GM21825 (cell line): ENCODE data around the gene ARL13B.
"Not testable (repeated sequence)": the region's sequence is repeated elsewhere in the genome, so short reads cannot be mapped to it uniquely, and the experiment has no call there.

Experiments used
- ATAC-seq: cut with Tn5 transposase; IDR thresholded peaks from one replicate; pipeline ENCODE4 v1.9.1; 2021; ENCODE audit warnings: mild to moderate bottlenecking, moderate library complexity; ENCODE audit not compliant: unreplicated experiment

The ARL13B gene

GRCh38 chr3:93994056-93994455, 14.1 kb downstream of the ARL13B start:
- ATAC-seq = no peak

- no peak for ATAC-seq
Observed at GRCh38 chr3:94001191-94001590, 21.2 kb downstream of the ARL13B start.

- no peak for ATAC-seq
Observed at GRCh38 chr3:94001827-94002495, 22.0 kb downstream of the ARL13B start.

DNA sequence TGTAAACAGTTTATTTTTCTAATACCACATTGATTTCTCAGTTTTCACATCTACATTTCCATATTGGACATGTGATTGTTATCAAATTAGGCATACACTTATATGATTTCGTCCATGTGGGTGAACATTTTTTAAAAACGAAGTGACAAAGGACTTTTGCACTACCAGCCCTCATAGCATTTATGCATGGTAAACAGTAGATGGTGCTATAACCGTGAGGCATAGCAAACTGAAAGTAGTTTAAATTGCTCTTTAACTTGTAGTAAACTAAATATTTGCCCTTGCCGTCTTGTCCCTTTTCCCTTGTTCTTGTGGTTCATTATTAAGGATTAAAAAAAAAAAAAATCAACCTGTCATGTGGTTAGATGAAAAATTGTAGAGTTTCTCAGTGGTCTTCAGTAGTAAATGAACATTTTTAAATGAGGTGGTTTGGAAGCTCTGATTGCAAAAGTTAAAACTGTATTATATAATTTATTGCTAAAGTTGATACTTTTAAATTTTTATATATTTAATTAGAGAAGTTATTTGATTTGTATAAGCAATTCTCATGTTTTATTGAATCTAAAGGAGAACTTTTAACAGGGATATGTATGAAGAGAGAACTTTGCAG, 24.5 kb downstream of the ARL13B start:
- peak; percentile 91 for ATAC-seq

GRCh38 chr3:94008253-94008652, 28.3 kb downstream of the ARL13B start:
- ATAC-seq = no peak

DNA sequence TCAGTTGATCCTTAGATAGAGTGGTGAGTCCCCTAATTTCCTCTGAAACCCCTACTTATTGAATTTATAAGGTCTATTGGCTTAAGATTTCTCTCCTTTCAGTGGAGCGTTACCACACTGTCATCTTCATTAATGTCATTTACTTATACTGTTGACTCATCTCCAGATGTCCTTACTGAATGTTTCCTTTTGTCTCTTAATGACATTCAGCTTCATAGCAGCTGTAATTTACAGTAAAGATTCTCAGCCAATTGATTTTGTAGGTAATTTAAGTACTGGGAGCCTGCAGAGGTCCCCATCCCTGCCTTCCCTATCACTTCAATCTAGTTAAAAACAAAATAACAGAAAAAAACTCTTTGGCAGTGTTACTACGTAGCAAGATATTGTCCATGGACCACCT, 29.7 kb downstream of the ARL13B start:
- no peak for ATAC-seq

DNA sequence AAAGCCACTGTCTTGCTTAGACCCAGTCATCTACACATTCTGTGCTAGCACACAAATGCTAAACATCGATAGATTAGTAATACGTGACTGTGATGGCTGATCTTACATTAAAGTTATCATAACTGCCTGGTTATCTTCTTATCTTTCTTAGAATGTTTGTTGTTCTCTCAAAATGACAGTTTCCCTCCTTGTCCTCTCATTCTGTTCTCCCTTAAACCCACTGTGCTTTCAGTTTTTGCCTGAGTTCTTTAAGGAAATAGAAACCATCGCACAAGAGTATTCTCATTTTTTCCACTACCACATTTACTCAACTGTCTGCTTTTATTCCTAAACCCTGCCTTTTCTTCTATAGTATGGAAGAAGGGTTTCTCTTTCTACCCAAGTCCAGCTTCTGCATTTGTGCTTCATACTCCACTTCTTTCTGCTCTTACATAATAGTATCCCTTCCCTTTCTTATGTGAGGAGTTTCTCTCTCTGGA, 31.3 kb downstream of the ARL13B start:
- ATAC-seq = no peak

GRCh38 chr3:94012185-94012584, 32.2 kb downstream of the ARL13B start:
- no peak for ATAC-seq

DNA sequence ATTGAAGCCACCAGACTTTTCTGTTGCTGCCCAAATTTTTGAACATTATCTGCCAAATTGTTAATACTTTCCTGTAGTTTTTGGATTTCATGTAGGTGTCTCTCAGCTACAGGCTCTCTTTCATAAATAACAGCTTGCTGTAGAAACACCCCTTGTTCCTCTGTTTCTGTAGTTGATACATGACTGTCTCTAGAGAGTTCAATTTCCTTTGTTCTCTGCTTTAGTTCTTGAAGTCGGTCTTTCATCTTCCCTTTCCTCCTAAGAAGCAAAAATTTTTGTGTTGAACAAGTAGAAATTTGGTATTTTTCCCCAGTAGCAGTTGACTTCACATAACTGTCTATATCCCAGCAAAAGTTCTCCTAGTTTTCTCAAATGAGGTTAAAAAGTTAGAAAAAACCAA, 35.1 kb downstream of the ARL13B start:
- no peak for ATAC-seq

DNA sequence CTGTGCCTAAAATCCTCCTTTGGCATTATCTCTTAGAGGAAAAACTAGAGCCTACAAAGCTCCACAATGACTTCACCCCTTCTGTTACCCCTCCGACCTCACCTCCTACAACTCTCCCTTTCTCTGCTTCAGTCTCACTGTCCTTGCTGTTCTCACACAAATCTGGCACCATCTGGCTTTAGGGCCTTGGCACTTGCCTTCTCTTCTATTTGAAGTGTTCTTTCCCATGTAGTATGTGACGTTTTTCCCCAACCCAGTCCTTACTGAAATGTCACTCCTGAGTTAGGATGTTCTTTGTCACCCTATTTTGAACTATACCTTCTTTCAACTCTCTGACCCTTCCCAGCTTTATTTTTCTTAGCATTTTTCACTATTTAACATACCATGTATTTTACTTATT, 39.7 kb downstream of the ARL13B start:
- no peak for ATAC-seq

- ATAC-seq = no peak
Observed at GRCh38 chr3:94020293-94020692, 40.3 kb downstream of the ARL13B start.

- ATAC-seq = no peak
Observed at GRCh38 chr3:94024385-94024784, 44.4 kb downstream of the ARL13B start.

GRCh38 chr3:94026623-94027022, 46.7 kb downstream of the ARL13B start:
- ATAC-seq = no peak

DNA sequence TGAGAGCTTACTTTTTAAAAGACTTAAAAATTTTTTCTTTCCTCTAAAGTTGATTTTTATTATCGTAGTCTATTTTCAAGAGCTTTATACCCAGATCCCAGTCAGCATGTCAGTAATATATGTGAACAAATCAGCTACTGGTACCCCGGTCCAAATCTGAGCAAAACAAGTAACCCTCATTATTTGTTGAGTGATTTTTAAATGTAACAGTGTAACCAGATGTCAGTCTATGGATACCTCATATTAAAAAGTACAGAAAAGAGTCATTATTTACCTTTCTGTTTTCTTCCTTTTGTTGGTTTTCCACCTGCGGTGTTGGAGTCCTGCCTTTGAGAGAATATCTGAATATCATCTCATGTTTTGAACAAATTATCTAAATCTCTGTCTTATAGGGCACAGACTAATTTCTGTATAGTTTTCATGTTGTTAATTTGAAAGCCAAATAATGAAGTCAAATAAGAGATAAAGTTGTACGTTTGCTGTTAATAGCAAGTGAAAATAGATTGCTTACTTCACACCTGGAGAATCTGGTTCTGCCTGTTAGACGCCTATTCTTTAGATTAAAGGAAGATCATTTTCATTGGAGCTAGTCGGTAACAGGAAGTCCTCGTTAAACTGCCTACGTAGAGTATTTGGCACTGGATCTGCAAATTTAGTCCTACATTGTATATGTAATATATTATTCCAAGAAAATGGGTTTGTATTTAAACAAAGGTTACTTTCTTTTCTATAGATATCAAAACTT, 48.3 kb downstream of the ARL13B start, which contains the start of gene STX19:
STX19 (minus strand) TSS at position 505 of the 745 bp plus-strand sequence. CDS start 13,328 bp downstream, outside the sequence.
- ATAC-seq = no peak

- ATAC-seq = no peak
Observed at GRCh38 chr3:94036909-94037507, 57.1 kb downstream of the ARL13B start.

DNA sequence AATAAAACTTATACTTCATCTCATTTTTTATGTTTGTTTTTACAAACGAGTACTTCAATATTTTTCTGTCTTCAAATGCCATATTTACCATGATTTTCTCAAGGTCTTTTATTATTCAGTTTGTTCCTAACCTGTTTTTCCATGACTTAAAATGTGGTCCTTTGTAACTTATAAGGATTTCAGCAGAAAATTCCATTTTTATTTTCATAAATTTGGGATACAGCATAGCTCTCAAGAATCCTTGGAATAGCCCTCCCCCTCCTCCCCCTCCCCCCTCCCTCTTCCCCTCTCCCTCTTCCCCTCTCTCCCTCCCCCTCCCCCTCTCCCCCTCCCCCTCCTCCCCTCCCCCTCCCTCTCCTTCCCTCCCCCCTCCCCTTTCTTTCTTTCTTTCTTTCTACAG, 63.3 kb downstream of the ARL13B start:
- ATAC-seq = no peak

DNA sequence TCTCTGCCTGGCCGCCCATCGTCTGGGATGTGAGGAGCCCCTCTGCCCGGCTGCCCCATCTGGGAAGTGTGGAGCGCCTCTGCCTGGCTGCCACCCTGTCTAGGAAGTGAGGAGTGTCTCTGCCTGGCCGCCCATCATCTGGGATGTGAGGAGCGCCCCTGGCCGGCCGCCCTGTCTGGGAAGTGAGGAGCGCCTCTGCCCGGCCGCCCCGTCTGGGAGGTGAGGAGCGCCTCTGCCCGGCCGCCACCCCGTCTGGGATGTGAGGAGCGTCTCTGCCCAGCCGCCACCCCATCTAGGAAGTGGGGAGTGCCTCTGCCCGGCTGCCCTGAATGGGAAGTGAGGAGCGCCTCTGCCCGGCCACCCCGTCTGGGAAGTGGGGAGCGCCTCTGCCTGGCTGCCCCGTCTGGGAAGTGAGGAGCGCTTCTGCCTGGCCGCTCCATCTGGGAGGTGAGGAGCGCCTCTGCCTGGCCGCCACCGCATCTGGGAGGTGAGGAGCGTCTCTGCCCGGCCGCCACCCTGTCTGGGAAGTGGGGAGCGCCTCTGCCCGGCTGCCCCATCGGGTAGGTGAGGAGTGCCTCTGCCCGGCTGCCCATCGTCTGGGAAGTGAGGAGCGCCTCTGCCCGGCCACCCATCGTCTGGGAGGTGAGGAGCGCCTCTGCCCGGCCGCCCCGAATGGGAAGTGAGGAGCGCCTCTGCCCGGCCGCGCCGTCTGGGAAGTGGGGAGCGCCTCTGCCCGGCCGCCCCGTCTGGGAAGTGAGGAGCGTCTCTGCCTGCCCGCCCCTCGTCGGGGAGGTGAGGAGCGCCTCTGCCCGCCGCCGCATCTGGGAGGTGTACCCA, 64.4 kb downstream of the ARL13B start:
- ATAC-seq = not testable (repeated sequence)

DNA sequence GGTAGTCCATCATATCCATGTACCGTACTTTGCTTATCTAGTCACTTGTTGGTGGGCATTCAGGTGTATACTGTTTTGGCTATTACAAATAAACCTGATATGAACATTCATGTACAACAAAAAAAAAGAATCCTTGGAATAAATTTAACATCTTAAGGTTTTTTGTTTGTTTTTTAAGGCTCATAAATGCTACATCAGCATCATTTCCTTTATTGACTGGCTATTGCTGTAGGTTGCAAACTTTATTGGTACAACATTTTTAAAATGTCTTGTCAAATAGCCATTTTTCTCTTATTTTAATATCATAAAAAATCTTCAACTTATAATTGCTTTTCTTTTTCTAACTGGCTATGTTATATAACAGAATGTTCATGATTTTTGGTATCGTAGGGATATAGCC, 66.6 kb downstream of the ARL13B start:
- ATAC-seq = no peak

DNA sequence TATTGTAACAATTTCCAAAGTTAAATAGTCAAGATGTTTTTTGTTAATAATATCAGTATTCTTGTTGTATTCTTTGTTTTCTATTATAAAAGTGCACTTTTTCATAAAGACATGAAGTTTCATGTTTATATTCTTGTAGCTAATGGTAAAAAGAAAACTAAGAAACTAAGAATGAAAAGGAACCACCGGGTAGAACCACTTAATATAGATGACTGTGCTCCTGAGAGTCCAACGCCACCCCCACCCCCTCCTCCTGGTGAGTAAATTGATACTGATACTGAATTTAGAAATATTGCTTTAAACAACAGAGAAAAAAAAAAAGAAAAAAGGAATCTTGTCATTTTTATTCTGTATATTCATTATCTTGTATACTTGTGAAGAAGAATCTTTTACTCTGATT, 69.3 kb downstream of the ARL13B start:
- no peak for ATAC-seq

DNA sequence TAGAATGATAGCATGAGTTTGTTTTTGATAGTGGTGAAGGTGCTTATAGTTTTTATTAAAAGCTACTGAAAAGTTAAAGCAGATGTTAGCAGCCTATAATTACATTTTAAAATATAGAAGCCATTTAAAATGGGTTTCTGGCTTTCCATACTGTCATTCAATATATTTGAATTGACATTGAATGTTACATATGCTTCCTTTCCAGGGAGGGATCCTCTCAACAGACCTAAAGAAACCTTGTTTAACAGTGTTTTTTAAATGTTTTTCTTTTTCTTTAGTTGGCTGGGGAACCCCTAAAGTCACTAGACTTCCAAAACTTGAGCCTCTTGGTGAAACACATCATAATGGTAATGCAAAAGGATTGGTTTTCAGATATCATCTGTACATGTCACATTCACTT, 70.6 kb downstream of the ARL13B start:
- no peak for ATAC-seq

DNA sequence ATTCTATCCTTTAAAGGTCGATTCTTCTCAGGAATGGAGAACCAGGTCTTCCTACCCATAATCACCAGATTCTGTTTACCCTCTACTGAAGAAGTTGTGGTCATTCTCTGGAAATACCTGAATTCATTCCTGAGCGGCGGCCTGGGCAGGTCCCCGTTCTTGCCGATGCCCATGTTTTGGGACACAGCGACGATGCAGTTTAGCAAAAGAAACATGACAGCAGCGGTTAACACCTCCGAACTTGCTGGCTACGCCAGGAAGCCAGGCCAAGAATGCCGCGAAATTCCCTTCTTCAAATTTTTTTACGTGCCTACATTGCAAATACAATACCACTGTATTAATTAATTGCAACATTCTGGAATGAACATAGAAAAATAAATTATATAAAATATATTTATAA, 81.3 kb downstream of the ARL13B start:
- ATAC-seq = no peak
